Activated naive CD4-positive, alpha-beta T cell treated with anti-CD3 and anti-CD28 coated beads, Interleukin-2, amount 10 ng/mL, durations not matched to agents 7 days and 5 days (primary cell): Measurements from ENCODE around the gene PML.
"Not testable (repeated sequence)": the region's sequence is repeated elsewhere in the genome, so short reads cannot be mapped to it uniquely, and the experiment has no call there.

Experiments used
- CTCF ChIA-PET: fragments of 350-600 bp; sonication (Branson Sonifier 250); formaldehyde crosslinking; loops from one replicate; lab custom pipeline; 2021; ENCODE audit warnings: antibody characterized with exemption; lab: Charles Lee
- DNase-seq: peaks from one replicate; pipeline ENCODE4 v3.0.0-alpha.2; 2020
- H3K27ac Mint-ChIP-seq: one replicate; pipeline ENCODE4 v1.8.0; 2021; ENCODE audit warnings: mild to moderate bottlenecking, moderate library complexity, mixed read lengths
- H3K27me3 Mint-ChIP-seq: one replicate; pipeline ENCODE4 v1.8.0; 2021; ENCODE audit warnings: mild to moderate bottlenecking, mixed read lengths
- H3K36me3 Mint-ChIP-seq: one replicate; pipeline ENCODE4 v1.8.0; 2021; ENCODE audit warnings: mixed read lengths
- H3K4me1 Mint-ChIP-seq: one replicate; pipeline ENCODE4 v1.8.0; 2021; ENCODE audit warnings: mixed read lengths
- H3K4me3 Mint-ChIP-seq: one replicate; pipeline ENCODE4 v1.8.0; 2021; ENCODE audit warnings: mild to moderate bottlenecking, moderate library complexity, mixed read lengths
- H3K9me3 Mint-ChIP-seq: one replicate; pipeline ENCODE4 v1.8.0; 2021; ENCODE audit warnings: mixed read lengths

Gene PML

DNA sequence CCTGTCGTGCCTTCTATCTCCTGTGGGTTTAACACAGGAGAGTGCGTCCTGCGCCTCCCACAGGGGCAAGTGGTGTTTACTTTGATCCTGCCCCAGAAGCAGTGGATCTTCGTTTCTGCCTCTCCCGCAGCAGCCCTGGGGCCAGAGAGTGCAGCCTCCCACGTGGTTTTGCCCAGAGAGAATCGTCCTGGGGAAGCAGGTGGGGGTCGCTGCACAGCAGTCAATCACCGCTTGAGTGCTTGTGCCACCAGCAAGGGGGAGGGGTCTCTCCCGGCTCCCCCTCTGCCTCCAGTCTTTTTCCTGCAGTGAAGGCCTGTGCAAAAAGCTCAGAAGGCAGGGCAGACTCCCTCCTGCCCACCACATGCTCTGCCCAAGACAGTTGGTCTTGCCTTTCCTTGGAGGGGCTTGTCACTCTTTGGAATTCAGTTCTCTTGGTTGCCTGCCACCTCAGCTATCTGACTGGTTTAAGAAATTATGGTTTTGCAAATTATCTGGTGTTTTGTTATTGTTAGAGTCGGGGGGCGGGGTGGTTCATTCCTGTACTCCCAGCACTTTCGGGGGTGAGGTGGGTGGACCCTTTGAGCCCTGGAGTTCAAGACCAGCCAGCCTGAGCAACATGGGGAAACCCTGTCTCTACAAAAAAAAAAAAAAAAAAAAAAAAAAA is 29.3 kb upstream of the PML start:
- CTCF ChIA-PET: interaction anchor here (0.8 to 4.8 kb wide), 12 partner anchors 8 to 91 kb away, joined by 3 to 94 read pairs (median 5); partner anchors contain the start of genes PML and TBC1D21
- Mint-ChIP-seq H3K4me3 (peak overlapping the region; percentile 43), H3K27ac (peak overlapping the region; percentile 74), H3K9me3 (no peaks in the 10 kb centered on the region), H3K4me1 (peaks cover 42% of the 10 kb centered on the region), H3K27me3 (peaks cover 5% of the 10 kb centered on the region), H3K36me3 (no peaks in the 10 kb centered on the region)
- no peak for DNase-seq

DNA sequence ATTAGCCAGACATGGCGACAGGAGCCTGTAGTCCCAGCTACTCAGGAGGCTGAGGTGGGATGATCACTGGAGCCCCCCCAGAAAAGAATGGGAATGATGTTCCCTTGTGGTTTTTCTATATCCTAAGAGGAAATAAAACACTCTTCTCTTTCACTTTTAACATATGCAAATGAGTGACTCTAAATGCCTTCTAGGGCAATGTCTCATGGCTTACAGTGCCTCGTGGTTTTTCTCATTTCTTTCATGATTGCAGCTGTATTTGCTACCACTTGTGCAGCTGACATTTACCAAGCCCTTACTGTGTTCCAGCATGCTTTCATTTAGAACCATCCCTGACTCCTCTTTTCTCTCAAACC is 28.8 kb upstream of the PML start:
- DNase-seq: peak; percentile 45
- Mint-ChIP-seq H3K36me3 (no peaks in the 10 kb centered on the region), H3K27me3 (peaks cover 5% of the 10 kb centered on the region), H3K9me3 (no peaks in the 10 kb centered on the region), H3K27ac (peak overlapping the region; percentile 82), H3K4me3 (peak overlapping the region; percentile 10), H3K4me1 (peaks cover 39% of the 10 kb centered on the region)
- CTCF ChIA-PET: interaction anchor here (0.8 to 4.8 kb wide), 11 partner anchors 9 to 91 kb away, joined by 3 to 94 read pairs (median 5); partner anchors contain the start of genes PML and TBC1D21

DNA sequence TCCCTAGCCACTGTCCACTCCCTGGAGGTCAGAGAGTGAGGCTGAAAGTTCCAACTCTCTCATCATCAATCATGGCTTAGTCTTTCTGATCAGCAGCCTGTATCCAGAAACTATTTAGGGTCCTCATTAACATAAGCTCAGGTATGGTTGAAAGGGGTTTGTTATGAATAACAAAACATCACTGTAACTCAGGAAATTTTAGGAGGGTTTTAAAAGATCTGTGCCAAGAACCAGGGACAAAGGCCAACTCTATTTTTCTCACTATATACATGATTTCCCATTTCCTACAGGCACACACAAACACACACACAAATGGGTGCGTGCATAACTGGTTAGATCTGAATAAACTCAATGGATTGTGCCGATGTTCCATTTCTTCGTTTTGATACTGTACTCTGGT is 26.1 kb upstream of the PML start:
- no peaks in the 10 kb centered on the region for H3K36me3 Mint-ChIP-seq
- CTCF ChIA-PET: interaction anchor here (1.2 to 1.7 kb wide), 2 partner anchors 9 to 17 kb away, joined by 3 to 7 read pairs; no protein-coding TSS in a partner anchor
- no peaks in the 10 kb centered on the region for H3K9me3 Mint-ChIP-seq
- no peak overlapping the region for H3K4me3 Mint-ChIP-seq
- no peak overlapping the region for H3K27ac Mint-ChIP-seq
- peaks cover 11% of the 10 kb centered on the region for H3K27me3 Mint-ChIP-seq
- DNase-seq: no peak
- H3K4me1 Mint-ChIP-seq: peaks cover 48% of the 10 kb centered on the region

DNA sequence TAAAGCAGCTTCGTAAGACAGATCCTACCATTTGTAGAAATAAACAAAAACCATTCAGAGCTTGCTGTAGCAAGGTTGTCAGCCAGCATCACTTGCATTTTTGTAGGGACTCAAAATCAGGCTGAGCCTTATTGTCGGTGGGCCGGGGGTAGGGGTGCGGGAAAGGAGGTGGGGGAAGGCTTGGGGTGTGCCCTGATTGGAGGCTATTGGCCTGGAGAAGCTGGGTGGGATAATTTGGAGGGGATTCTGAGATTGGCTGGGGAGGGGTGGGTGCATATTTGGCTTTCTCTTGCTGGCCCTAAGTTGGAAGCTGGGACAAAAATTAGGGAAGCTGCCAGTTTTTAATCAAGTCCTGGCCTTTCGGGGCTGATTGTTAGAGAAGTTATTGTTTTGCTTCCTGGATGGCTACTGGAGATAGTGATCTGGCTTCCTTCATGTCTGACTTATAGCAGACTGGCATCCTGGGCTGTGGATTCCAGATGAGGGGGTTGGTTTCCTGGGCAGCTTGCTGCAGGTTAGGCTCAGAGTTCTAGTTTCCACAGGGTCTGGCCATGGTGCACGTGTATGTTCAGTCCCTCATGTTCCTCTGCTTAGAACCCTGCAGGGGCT is 25.3 kb upstream of the PML start:
- CTCF ChIA-PET: interaction anchor here (1.2 to 1.7 kb wide), 2 partner anchors 10 to 18 kb away, joined by 3 to 7 read pairs; no protein-coding TSS in a partner anchor
- Mint-ChIP-seq H3K27me3 (peaks cover 15% of the 10 kb centered on the region), H3K27ac (no peak overlapping the region), H3K4me1 (peaks cover 50% of the 10 kb centered on the region), H3K9me3 (peaks cover 1% of the 10 kb centered on the region), H3K36me3 (peaks cover 1% of the 10 kb centered on the region), H3K4me3 (no peak overlapping the region)
- no peak for DNase-seq

DNA sequence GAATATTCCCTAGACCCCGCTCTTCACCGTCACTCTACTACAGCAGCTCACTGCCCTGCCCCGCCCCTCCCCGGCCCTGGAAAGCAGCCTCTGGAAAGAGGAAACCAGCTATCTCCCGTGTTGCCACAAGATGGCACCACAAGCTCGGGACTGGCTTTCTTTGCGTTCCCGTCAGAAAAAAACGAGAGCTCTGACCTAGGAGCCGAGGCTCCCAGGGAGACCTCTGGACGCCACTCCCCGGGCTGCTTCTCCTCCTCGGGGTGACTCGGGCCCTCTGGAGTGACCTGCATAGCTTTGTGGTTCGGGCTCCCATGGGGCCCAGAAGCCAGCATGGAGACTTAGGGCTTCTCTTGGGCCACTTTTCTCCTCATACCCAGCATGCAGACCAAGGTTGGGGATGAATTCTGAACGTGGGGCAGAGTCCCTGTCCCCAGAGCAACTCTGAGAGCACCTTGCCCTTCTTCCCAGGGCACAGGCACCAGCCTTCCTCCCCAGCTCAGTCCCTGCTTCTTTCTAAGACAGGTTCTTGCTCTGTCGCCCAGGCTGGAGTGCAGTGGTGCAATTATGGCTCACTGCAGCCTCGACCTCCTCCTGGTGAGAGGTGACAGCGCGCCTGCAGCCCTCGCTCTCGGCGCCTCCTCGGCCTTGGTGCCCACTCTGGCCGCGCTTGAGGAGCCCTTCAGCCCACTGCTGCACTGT is 21.4 kb upstream of the PML start:
- H3K9me3 Mint-ChIP-seq: peaks cover 7% of the 10 kb centered on the region
- H3K4me3 Mint-ChIP-seq: no peak overlapping the region
- H3K27ac Mint-ChIP-seq: no peak overlapping the region
- peak; percentile 88 for DNase-seq
- H3K4me1 Mint-ChIP-seq: peaks cover 45% of the 10 kb centered on the region
- peaks cover 33% of the 10 kb centered on the region for H3K27me3 Mint-ChIP-seq
- H3K36me3 Mint-ChIP-seq: peaks cover 7% of the 10 kb centered on the region
- CTCF ChIA-PET: interaction anchor here (0.7 to 6.9 kb wide), 41 partner anchors 9 to 349 kb away, joined by 3 to 45 read pairs (median 4); partner anchors contain the start of gene PML

DNA sequence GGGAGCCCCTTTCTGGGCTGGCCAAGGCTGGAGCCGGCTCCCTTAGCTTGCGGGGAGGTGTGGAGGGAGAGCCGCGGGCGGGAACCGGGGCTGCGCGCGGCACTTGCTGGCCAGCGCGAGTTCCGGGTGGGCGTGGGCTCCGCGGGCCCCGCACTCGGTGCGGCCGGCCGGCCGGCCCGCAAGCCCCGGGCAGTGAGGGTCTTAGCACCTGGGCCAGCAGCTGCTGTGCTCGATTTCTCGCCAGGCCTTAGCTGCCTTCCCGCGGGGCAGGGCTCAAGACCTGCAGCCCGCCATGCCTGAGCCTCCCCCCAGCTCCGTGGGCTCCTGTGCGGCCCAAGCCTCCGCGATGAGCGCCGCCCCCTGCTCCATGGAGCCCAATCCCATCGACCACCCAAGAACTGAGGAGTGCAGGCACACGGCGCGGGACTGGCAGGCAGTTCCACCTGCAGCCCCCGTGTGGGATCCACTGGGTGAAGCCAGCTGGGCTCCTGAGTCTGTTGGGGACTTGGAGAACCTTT is 20.8 kb upstream of the PML start:
- Mint-ChIP-seq H3K27me3 (peaks cover 35% of the 10 kb centered on the region), H3K4me1 (peaks cover 39% of the 10 kb centered on the region)
- not testable (repeated sequence) for H3K9me3 Mint-ChIP-seq, H3K27ac Mint-ChIP-seq, H3K36me3 Mint-ChIP-seq, DNase-seq, H3K4me3 Mint-ChIP-seq
- CTCF ChIA-PET: interaction anchor here (0.6 to 6.9 kb wide), 30 partner anchors 8 to 348 kb away, joined by 3 to 45 read pairs (median 5); partner anchors contain the start of gene PML

DNA sequence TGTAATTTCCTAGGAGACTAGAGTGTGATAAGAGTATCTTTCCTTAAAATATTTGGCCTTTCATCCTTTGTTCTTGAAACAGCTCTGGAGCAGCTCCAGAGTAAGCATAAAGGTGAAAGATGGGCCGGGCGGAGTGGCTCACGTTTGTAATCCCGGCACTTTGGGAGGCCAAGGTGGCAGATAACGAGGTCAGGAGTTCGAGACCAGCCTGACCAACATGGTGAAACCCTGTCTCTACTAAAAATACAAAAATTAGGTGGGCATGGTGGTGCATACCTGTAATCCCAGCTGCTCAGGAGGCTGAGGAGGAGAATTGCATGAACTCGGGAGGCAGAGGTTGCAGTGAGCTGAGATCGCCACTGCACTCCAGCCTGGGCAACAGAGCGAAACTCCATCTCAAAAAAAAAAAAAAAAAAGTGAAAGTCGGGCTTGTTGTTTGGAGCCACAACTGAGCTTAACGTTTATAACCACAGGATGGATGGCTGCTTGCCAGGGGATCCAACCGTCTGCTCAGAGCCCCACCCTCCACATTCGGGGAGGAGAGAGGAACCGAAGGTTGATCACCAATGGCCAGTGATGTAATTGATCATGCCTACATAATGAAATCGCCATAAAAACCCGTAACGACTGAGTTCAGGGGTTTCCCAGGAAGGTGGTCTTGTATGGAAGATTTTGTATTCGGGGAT is 18.9 kb upstream of the PML start:
- Mint-ChIP-seq H3K27me3 (peaks cover 39% of the 10 kb centered on the region), H3K27ac (peak overlapping the region; percentile 7), H3K4me1 (peaks cover 37% of the 10 kb centered on the region)
- H3K36me3 Mint-ChIP-seq, H3K9me3 Mint-ChIP-seq, H3K4me3 Mint-ChIP-seq: not testable (repeated sequence)
- peak; percentile 78 for DNase-seq
- CTCF ChIA-PET: interaction anchor here (0.6 to 6.9 kb wide), 11 partner anchors 10 to 349 kb away, joined by 3 to 45 read pairs (median 3); partner anchors contain the start of gene PML

DNA sequence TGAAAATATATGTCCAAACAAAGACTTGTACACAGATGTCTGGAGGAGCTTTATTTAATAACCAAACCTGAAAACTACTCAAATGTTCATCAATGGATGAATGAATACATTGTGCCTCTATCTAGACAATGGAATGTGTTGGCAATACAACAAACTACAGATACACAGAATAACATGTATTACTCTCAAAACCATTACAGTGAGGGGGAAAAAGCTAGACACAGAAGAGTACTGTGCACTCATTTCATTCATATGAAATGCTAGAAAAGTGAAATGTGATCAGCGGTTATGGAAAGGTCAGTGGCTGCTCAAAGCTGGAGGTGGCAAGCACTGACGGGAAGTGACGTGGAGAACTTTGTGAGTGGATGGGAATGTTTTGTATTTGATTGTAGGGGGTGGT is 15.6 kb upstream of the PML start:
- Mint-ChIP-seq H3K4me1 (peaks cover 56% of the 10 kb centered on the region), H3K27me3 (peaks cover 32% of the 10 kb centered on the region), H3K4me3 (no peak overlapping the region), H3K27ac (no peak overlapping the region), H3K9me3 (peaks cover 7% of the 10 kb centered on the region), H3K36me3 (peaks cover 7% of the 10 kb centered on the region)
- DNase-seq: no peak
- CTCF ChIA-PET: interaction anchor here (1.2 to 1.3 kb wide), 2 partner anchors 20 to 86 kb away, joined by 3 read pairs; no protein-coding TSS in a partner anchor

DNA sequence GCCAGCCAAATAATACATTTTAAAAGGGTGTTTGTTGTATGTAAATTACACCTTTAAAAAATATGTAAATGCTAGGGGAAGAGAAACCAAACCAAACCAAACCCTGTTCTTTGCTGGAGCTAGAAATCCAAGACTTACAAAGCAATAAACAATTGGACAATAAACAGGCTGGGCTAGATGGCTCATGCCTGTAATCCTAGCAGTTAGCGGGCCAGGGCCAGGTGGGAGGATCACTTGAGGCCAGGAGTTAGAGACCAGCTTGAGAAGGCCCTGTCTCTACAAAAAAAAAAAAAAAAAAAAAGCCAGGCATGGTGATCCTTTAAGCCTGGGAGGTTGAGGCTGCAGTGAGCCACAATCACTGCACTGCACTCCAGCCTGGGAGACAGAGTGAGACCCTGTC is 14.9 kb upstream of the PML start:
- CTCF ChIA-PET: interaction anchor here (1.3 kb wide), 1 partner anchor 85 kb away, joined by 3 read pairs; no protein-coding TSS in a partner anchor
- peaks cover 57% of the 10 kb centered on the region for H3K4me1 Mint-ChIP-seq

DNA sequence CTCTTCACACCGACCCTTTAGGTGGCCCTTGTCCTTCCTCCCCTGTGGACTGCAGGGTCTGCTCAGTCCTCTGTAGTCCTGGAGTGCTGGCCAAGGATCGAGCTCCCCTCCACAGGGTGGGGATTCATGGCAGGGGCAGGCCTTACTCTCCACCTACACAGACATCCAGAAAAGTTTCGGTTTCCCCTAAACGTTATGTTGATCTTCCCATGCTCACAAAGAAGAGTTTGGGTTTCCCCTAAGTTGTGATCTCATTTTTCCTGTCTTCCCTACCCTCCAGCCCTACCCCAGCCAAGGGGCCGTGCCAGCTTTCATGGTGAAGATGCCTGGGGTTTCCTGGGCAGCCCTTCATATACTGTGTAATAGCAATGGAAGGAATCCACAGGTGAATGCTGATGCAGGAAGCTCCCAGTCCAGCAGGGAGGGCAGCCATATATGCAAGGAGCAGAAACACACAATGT is 12.7 kb upstream of the PML start:
- peaks cover 8% of the 10 kb centered on the region for H3K27me3 Mint-ChIP-seq
- H3K4me1 Mint-ChIP-seq: peaks cover 49% of the 10 kb centered on the region
- H3K9me3 Mint-ChIP-seq: no peaks in the 10 kb centered on the region
- DNase-seq: no peak
- H3K36me3 Mint-ChIP-seq: no peaks in the 10 kb centered on the region
- CTCF ChIA-PET: interaction anchor here (1.0 to 3.0 kb wide), 6 partner anchors 8 to 13 kb away, joined by 3 to 21 read pairs (median 4); partner anchors contain the start of genes PML and STOML1
- H3K4me3 Mint-ChIP-seq: no peak overlapping the region
- peak overlapping the region; percentile 81 for H3K27ac Mint-ChIP-seq

More for the DNA sequence above, 14.9 kb upstream of the PML start:
- DNase-seq: no peak
- Mint-ChIP-seq H3K4me3 (no peak overlapping the region), H3K9me3 (peaks cover 2% of the 10 kb centered on the region), H3K27me3 (peaks cover 25% of the 10 kb centered on the region), H3K36me3 (peaks cover 3% of the 10 kb centered on the region), H3K27ac (no peak overlapping the region)

DNA sequence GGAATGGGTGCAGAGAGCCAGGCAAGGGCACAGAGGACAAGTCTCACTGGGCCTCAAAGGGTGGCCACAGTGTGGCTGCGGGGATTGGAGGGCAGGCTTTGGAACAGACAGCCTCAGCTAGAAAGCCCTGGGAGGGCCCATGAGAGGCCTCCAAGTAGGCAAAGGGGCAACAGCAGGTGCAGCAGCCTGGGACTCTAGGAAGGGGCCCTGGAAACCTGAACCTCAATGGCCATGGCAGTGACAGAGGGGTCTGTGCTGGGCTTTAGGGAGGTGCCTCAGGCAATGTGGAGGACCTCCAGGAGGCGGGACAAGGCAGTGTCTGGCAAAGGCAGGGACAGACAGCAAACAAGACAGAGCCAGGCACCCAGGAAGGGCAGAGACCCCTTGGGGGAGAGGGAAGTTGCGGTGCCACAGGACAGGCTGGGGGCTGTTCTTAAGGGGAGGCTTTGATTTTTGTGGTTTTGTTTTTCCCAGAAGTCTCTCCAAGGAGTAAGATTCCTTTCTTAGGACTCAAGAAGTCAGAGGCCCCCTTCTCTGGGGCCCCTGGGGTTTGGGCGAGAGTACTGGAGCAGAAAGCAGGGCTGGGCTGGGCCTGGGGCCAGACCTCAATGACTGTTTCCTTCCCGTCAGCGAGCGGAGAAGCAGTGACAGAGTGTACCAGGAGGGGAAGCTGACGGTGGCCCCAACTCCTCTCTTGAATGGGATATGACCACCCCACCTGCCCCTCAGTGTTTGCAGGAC is 12.1 kb upstream of the PML start:
- CTCF ChIA-PET: interaction anchor here (0.8 to 3.0 kb wide), 7 partner anchors 7 to 12 kb away, joined by 3 to 21 read pairs (median 5); partner anchors contain the start of genes PML and STOML1
- DNase-seq: peak; percentile 46
- Mint-ChIP-seq H3K27me3 (peaks cover 8% of the 10 kb centered on the region), H3K36me3 (no peaks in the 10 kb centered on the region), H3K4me3 (no peak overlapping the region), H3K4me1 (peaks cover 49% of the 10 kb centered on the region), H3K9me3 (no peaks in the 10 kb centered on the region), H3K27ac (peak overlapping the region; percentile 81)

DNA sequence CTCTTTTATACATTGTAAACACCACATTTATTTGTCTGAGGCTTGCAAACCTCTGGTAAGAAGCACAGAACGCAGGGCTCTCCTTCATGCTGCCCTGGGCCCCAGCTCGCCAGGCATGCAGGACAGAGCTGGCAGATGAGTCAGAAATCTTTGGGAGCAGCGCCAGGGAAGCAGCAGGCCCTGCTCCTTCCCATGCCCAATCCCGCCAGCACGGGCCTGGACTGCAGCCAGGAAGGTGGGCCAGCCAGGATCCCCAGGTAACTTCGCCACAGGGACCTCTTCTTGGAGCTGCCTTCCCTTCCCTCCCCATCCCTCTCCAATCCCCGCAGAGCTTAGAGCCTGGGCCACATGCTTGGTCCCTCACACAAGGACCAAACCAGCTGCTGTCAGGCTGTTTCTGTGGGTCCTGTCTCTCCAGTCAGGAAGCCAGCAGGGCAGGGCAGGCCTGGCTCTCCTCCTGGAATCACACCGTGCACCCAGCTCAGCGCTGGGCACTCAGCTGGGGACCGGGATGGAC is 11.2 kb upstream of the PML start:
- H3K4me1 Mint-ChIP-seq: peaks cover 49% of the 10 kb centered on the region
- H3K9me3 Mint-ChIP-seq: no peaks in the 10 kb centered on the region
- no peak overlapping the region for H3K4me3 Mint-ChIP-seq
- peak overlapping the region; percentile 81 for H3K27ac Mint-ChIP-seq
- H3K27me3 Mint-ChIP-seq: peaks cover 7% of the 10 kb centered on the region
- H3K36me3 Mint-ChIP-seq: no peaks in the 10 kb centered on the region
- CTCF ChIA-PET: interaction anchor here (0.8 to 3.0 kb wide), 4 partner anchors 10 to 71 kb away, joined by 3 to 21 read pairs (median 11); partner anchors contain the start of genes PML and STOML1
- no peak for DNase-seq
